HG02970 (cell line): ENCODE results near the gene JMJD8.

Source experiments
- ATAC-seq: cut with Tn5 transposase; IDR thresholded peaks from one replicate; pipeline ENCODE4 v1.9.1; 2021; ENCODE audit warnings: mild to moderate bottlenecking, moderate library complexity, moderate number of reproducible peaks; ENCODE audit not compliant: unreplicated experiment, low FRiP score

The JMJD8 gene

DNA sequence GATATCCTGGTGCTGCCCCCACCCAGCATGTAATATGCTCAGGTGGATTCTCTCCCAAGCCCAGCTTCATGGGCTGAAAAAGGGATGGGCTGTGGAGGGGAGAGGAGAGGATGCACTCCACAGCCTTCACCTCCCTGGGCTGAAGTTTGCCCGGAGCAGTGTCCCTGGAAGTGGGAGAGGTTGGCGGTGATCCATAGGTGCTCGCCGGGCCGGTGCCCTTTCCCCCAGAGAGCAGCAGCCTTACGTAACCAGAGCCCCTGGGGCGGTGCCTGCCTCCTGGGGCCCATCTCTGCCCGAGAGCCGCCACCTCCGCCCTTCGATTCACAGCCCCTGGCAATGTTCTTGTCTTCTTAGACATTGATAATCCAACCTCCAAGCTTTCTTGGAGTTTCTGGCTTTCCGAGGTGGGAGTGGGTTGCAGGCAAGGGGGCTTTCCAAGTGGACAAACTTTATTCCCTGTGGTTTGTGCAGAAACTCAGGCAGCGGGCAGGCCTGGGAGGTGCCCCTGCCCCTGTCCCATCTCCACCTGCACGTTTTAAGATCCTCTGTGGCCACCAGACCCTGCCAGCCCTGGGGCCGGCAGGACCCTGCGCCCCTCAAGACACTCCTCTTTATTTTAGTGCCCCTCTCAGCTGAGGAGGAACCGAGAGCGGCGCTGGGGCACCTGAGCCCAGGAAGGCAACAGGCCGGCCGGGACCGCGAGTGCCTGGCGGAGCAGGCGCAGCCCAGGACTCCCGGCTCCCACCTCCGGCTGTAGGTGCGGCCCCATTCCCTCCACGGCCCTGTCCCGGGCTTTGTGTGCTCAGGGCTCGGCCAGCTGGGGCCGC lies 38.1 kb downstream of the JMJD8 start:
- ATAC-seq, result no peak

DNA sequence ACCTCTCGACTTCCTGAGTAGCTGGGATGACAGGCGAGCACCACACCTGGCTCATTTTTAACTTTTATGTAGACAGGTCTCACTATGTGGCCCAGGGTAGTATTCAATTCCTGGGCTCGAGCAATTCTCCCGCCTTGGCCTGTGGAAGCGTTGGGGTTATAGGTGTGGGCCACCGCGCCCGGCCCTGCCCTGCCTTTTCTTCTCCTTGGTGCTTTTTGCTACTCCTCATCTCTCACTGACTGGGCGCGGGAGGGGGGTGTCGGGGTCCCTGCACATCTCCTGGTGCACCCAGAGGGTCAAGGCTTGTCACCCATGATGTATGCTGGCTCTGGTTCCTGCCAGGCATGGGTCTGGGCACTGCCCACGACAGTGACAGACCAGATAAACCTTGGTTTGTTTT lies 39.6 kb downstream of the JMJD8 start:
- no peak for ATAC-seq

DNA sequence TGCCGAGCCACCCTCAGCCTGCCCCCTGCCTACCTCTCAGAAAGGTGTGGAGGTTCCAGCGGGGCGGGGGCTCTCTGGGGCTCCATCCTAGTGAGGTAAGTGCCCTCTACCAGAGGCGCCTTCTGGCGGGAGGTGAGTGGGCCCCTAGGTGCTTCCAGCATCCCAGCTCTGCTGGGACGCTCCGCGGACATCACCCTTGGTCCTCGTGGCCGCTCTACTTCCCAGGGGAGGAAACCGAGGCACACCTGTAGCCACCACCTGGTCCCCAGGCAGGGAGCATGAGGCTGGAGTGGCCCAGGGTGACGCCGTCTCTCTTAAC lies 41.1 kb downstream of the JMJD8 start:
- ATAC-seq, result no peak

DNA sequence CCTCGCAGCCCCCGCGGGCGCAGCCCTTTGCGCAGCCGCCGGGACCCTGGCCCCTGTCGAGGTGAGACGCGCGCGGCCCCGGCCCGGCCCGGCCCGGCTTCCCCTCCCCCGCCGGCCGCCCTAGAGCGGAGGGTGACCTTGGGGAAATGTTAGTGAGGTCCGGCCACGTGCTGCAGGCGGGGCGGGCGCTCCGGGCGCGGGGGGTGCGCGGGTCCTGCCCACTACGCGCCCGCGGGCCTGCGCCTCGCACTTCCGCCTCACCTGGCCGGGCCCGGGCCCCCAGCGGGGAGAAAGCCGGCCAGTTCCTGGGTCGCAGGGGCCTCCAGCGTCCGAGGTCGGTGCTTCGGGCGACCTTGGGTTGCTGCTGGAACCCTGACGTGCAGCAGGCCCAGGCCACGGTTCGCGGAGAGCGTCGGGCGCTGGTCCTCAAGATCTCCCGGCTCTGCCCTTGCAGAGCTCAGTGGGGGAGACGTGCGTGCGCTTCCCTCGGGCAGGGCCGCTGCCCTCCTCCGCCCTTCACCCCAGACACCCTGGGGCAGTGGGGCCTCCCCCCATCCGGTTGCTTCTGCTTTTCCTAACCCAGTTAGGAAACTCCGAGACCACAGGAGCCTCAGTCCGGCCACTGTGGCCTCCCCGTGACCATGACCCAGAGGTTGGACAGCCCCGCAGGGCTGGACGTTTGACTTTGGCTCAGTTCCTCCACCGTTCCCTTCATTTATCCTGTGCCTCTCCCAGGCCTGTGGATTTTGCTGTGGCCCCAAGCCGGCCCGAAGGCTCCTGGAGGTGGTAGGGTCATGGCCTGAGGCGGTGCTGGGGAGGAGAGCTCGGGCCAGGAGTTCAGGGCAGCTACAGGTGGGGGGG lies 41.7 kb downstream of the JMJD8 start:
- ATAC-seq, result peak; percentile 38

- ATAC-seq, result peak; percentile 48
Observed at GRCh38 chr16:641326-642188, 42.6 kb downstream of the JMJD8 start, which contains the start of gene MCRIP2. TSS of gene MCRIP2 (plus strand) at chr16:641828. CDS start at chr16:641992, 164 bp downstream.

DNA sequence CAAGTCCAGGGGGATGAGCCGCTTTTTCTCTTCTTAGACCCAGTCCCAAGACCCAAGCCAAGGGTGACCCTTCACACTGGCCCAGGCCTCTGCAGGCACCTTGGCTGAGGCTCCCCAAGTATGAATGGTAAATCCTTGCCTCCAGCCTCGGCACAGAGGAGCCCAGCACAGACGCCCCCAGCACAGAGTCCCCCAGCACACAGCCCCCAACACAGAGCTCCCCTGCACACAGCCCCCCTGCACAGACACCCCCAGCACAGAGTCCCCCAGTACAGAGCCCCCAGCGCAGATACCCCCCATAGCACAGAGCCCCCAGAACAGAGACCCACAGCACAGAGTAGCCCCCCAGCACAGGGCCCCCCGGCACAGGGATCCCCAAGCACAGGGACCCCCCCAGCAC lies 43.5 kb downstream of the JMJD8 start:
- no peak for ATAC-seq

DNA sequence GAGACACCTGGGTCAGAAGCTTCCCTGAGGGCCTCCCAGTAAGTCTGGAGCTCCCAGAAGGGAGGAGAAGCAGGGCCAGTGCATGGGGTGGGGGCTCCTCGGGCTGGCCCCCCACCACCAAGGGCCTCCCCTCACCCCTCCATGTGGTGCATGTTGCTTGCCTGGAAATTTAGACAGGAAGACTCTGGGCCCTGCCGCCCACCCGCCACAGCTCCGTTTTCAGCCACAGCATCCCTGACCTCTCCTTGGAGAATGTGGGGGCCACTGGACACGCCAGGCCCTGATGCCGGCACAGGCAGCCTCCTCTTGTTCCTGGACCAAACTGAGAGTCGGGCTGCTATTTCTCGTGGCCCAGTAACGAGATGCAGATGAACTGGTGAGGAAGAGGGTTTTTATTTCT lies 45.3 kb downstream of the JMJD8 start:
- no peak for ATAC-seq

DNA sequence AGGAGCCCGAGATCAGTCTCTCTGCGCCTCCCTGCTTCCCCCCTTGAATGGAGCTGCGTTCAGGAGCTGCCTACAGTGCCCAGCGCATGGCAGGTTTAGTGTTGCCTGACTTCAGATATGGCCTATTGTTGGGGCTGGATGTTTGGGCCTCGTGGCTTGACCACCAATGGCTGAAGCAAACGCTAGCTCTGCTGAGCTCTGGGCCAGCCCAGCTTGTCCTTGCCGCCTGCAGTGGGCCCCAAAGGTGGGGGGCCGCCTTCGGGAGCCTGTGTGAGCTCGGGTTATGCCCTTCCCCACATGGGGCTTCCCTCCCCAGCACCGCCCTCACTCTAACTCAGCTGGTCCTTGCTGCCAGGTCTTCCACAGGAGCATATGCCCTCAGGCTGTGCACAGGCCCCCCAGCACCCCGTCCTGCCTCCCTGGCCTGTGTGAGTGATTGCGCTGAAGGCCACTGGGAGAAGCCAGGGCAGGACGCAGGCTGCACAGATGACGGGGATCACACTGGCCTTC lies 46.0 kb downstream of the JMJD8 start:
- ATAC-seq, result no peak

GRCh38 chr16:637081-638018 lies 46.8 kb downstream of the JMJD8 start:
- ATAC-seq, result no peak

DNA sequence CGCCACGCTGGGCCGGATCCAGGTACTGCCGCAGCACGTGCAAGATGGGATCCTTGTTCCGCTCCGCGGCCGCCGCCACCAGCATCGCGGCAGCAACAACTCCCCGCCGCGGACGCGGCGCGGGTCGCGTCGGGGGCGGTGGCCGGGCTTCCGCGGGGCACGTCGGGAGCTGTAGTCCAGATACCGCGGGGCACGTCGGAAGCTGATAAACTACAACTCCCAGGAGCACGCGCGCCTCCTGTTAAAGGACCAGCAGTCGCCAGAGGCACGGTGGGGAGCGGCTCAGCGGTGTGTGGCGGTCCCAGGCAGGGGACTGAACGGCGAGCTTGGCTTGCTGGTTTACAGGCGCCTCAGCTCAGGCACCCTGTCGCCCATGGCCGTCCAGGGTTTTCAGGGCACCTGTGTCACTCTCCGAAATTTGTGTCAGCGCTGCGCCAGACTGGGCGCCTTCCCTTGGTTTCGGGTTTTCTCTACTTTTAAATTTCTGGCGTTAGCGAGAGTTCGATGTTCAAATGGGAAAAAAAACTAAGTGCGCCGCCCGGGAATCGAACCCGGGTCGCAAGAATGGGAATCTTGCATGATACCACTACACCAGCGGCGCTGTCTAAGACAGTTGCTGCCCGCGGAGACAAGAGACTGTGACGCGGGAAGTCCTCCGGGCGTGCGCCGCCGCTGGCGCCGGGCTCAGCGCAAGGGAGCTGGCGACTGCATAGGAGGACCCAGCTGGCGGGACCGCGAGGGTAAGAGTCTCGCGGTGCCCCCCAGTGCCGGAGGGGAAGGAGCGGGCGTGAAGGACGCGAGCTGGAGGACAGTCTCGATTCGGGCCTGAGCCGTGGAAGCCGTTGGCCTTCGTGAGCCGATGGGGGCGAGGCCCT lies 47.7 kb downstream of the JMJD8 start, which contains the start of gene METTL26:
Gene METTL26, minus strand, starts transcription at position 100 of the 875 bp plus-strand sequence. Its CDS starts 15 bp downstream, at position 85.
- peak; percentile 64 for ATAC-seq

DNA sequence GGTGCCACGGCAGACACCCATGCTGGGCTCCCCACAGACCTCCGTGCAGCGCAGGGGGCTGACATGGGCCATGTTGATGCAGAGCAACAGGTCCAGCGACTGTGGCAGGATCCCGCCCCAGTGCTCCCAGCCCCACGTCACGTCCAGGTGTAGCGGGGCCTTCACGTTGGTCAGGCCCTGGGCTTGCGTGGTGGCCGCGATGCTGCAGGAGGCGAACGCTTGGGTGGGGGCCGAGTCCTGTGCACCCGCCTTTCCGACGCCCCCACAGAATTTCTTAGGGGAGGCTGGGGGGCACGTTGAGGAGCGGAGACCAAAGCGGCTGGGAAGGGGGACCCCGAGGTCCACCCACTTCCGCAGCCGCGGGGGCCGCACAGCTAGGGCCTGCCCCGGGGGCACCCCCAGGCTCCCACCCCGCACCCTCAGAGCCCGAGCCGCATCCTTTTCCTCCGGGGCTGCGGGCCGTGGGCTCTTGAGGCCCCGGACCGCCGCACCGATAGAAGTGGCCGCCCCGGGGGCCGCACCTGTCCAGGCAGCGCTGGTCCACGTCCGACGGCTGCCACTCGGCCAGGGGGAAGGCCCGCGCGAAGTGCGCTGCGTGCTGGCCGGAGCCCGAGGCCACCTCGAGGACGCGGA lies 48.4 kb downstream of the JMJD8 start:
- ATAC-seq, result no peak

DNA sequence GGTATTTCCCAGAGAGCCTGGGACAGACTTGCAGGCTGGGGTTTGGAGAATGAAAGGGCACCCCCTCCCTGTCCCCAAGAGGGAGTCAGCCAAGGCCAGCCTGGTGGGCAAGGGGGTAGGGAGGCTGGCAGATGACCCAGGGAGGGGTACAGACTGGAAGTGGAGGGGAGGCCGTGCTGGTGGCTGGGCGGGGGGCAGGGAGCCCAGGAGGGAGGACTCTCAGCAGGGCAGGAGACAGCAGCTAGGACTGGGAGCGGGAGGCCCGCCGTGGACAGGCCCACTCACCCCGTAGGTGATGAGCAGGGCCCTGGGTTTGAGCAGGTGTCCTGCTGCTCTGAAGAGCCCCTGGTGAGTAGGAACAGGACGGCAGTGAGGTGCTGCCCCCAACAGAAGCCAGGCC lies 49.1 kb downstream of the JMJD8 start:
- no peak for ATAC-seq

DNA sequence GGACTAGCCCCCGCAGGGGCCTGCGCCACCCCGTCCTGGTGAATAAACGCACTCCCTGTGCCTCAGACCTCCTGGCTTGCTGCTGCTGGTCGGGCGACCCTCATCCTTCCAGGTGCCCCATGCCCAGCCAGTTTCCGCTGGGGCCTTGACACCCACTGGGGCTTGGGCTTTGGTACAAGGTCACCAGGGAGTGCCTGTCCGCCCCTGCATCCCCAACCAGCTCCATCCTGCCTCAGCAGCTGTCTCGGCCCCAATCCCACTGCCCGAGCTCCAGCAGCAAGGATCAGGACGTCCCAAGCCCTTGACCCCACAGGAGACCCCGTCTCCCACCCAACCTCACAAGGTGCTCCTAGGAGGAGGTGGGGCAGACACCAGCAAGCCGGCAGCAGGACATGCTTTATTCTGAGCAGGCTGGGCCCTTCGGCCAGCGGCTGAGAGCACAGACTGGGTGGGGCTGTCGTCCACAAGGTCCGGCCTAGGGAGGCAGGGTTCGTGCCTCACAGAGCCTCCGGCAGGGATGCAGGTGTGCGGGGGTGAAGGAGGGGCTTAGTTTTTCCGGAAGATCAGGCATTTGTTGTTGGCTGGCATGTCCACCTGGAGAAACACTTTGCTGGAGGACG lies 50.0 kb downstream of the JMJD8 start:
- no peak for ATAC-seq

- ATAC-seq, result no peak
Observed at GRCh38 chr16:633336-634050, 50.6 kb downstream of the JMJD8 start.

GRCh38 chr16:632486-633335 lies 51.4 kb downstream of the JMJD8 start:
- ATAC-seq, result no peak

- no peak for ATAC-seq
Observed at GRCh38 chr16:631808-632358, 52.3 kb downstream of the JMJD8 start.
